OCI-LY3 (cell line): ENCODE data around the gene STK35.
A peak's percentile ranks its signal among the peaks of the same experiment; 100 is the strongest.

ENCODE experiments used
- H2AFZ ChIP-seq: fragments of 200-600, 300-600 bp; shearing (Covaris generic); 2 replicates; pipeline ENCODE4 v1.6.0; 2014; ENCODE audit warnings: antibody characterized with exemption, low read depth, low read length
- H3K27ac ChIP-seq: fragments of 200-600, 300-600 bp; sonication (generic); 2 replicates; pipeline ENCODE4 v1.5.1; 2014; ENCODE audit warnings: mild to moderate bottlenecking, low read length, moderate library complexity, mixed read lengths
- H3K27me3 ChIP-seq: fragments of 200-600, 300-600 bp; sonication (generic); 2 replicates; pipeline ENCODE4 v1.6.1; 2014; ENCODE audit warnings: low read depth, low read length, mixed read lengths
- H3K36me3 ChIP-seq: fragments of 200-600, 300-600 bp; sonication (generic); replicated peaks from 2 replicates; pipeline ENCODE3; 2014; ENCODE audit warnings: low read depth, low read length, mixed read lengths
- H3K4me1 ChIP-seq: fragments of 300-600, 200-600 bp; sonication (generic); 2 replicates; pipeline ENCODE4 v1.6.1; 2014; ENCODE audit warnings: low read length, mixed read lengths
- H3K4me2 ChIP-seq: fragments of 200-600, 300-600 bp; sonication (generic); 2 replicates; pipeline ENCODE4 v1.6.1; 2014; ENCODE audit warnings: low read length, mixed read lengths
- H3K4me3 ChIP-seq: fragments of 300-600, 200-600 bp; sonication (generic); 2 replicates; pipeline ENCODE4 v1.5.1; 2014; ENCODE audit warnings: antibody characterized with exemption, mild to moderate bottlenecking, low read length, moderate library complexity
- H3K79me2 ChIP-seq: fragments of 300-600, 200-600 bp; shearing (Covaris generic); 2 replicates; pipeline ENCODE4 v1.6.1; 2014; ENCODE audit warnings: mild to moderate bottlenecking, low read length, mixed read lengths
- H3K9ac ChIP-seq: fragments of 300-600, 200-600 bp; shearing (Covaris generic); 2 replicates; pipeline ENCODE4 v1.6.0; 2014; ENCODE audit warnings: mild to moderate bottlenecking, low read length, moderate library complexity
- H3K9me3 ChIP-seq: fragments of 200-600, 300-600 bp; shearing (Covaris generic); 2 replicates; pipeline ENCODE4 v1.6.1; 2014; ENCODE audit warnings: low read length, mixed read lengths; ENCODE audit not compliant: insufficient read depth
- H4K20me1 ChIP-seq: fragments of 200-600, 300-600 bp; sonication (generic); 2 replicates; pipeline ENCODE4 v1.6.1; 2016; ENCODE audit warnings: low read length, mixed read lengths; ENCODE audit not compliant: insufficient read depth
- CTCF ChIP-seq: fragments of 200-600, 300-600 bp; sonication (generic); IDR thresholded peaks from 2 replicates; pipeline ENCODE4 v1.5.1; 2014; ENCODE audit warnings: antibody characterized with exemption, low read length, low read depth
- EZH2phosphoT487 ChIP-seq: fragments of 200-600 bp; shearing (Covaris generic); IDR thresholded peaks from 2 replicates; pipeline ENCODE4 v1.6.1; 2018; ENCODE audit warnings: antibody characterized with exemption, mixed run types, low read depth

STK35 gene

GRCh38 chr20:2101865-2102584 lies 398 bp downstream of the STK35 start:
- peaks cover 26% of the 10 kb centered on the region for H4K20me1 ChIP-seq
- peak overlapping the region; percentile 89 for H2AFZ ChIP-seq
- H3K36me3 ChIP-seq, result peaks cover 20% of the 10 kb centered on the region
- no peaks in the 10 kb centered on the region for H3K9me3 ChIP-seq
- peak overlapping the region; percentile 87 for H3K4me2 ChIP-seq
- peaks cover 51% of the 10 kb centered on the region for H3K79me2 ChIP-seq
- H3K4me3 ChIP-seq, result peak overlapping the region; percentile 94
- peak overlapping the region; percentile 87 for H3K9ac ChIP-seq
- peaks cover 19% of the 10 kb centered on the region for H3K4me1 ChIP-seq
- H3K27ac ChIP-seq, result peak overlapping the region; percentile 87
- H3K27me3 ChIP-seq, result no peaks in the 10 kb centered on the region
- TF ChIP-seq CTCF (no peak), EZH2phosphoT487 (no peak)

GRCh38 chr20:2102585-2103460 lies 1.2 kb downstream of the STK35 start:
- Histone ChIP-seq H3K27me3 (no peaks in the 10 kb centered on the region), H3K4me3 (peak overlapping the region; percentile 94), H3K4me1 (peaks cover 19% of the 10 kb centered on the region), H3K9me3 (no peaks in the 10 kb centered on the region), H3K9ac (peak overlapping the region; percentile 87), H3K4me2 (peak overlapping the region; percentile 93), H2AFZ (peak overlapping the region; percentile 88; the same call in 1 of the 2 replicates), H4K20me1 (peaks cover 34% of the 10 kb centered on the region), H3K36me3 (peaks cover 27% of the 10 kb centered on the region), H3K79me2 (peaks cover 59% of the 10 kb centered on the region), H3K27ac (peak overlapping the region; percentile 87)
- TF ChIP-seq CTCF, result no peak
- TF ChIP-seq EZH2phosphoT487, result no peak

GRCh38 chr20:2103461-2104153 lies 2.0 kb downstream of the STK35 start:
- H3K9ac ChIP-seq, result peak overlapping the region; percentile 87
- H4K20me1 ChIP-seq, result peaks cover 38% of the 10 kb centered on the region
- H3K4me3 ChIP-seq, result peak overlapping the region; percentile 94
- TF ChIP-seq CTCF (no peak), EZH2phosphoT487 (no peak)
- peaks cover 29% of the 10 kb centered on the region for H3K36me3 ChIP-seq
- peaks cover 67% of the 10 kb centered on the region for H3K79me2 ChIP-seq
- H3K4me1 ChIP-seq, result peaks cover 19% of the 10 kb centered on the region
- H2AFZ ChIP-seq, result no peak overlapping the region
- H3K4me2 ChIP-seq, result peak overlapping the region; percentile 93
- no peaks in the 10 kb centered on the region for H3K27me3 ChIP-seq
- peak overlapping the region; percentile 87; the same call in 1 of the 2 replicates for H3K27ac ChIP-seq
- H3K9me3 ChIP-seq, result no peaks in the 10 kb centered on the region
